Measurements from ENCODE around the gene TMED4. TPM values are rescaled to one million over a fixed set of nuclear protein-coding genes. Genes with fewer than 3 reads are reported as not detected.

TMED4 gene
- total and polyA plus RNA-seq, 2 of the 13 experiments (the other 11 are each of a cell fraction or from before 2014, with no cell fraction given) = 81.4 to 109 TPM

- 0 out of 2 replicates have a peak, but pooled peaks cover 6% of the 10 kb centered on the region for H3K4me1 ChIP-seq (ENCODE audit: insufficient read depth, low read length)
- peak overlapping the region; percentile 51 for H2AFZ ChIP-seq (ENCODE audit: low read length)
- TF ChIP-seq IRF9 (CRISPR knock-in tag; IDR thresholded peaks at IDR 0.05; ENCODE audit: borderline replicate concordance) = no peak
- no peak for TF ChIP-seq SKIL (CRISPR knock-in tag; IDR thresholded peaks at IDR 0.05; ENCODE audit: borderline replicate concordance)
- 0 out of 2 replicates have a peak, but pooled peaks have one; percentile 37 for TF ChIP-seq ZNF598 (CRISPR knock-in tag; IDR thresholded peaks at IDR 0.05; ENCODE audit: borderline replicate concordance)
- peak; percentile 44; the same call in 1 of the 2 replicates for TF ChIP-seq CEBPB (IDR thresholded peaks at IDR 0.05; ENCODE audit: borderline replicate concordance, low read depth, low read length)
- TF ChIP-seq ZNF7 (CRISPR knock-in tag; IDR thresholded peaks at IDR 0.05) = peak; percentile 44; the same call in 1 of the 2 replicates
- no peak overlapping the region for H3K9ac ChIP-seq (ENCODE audit: insufficient read depth, low read depth, low read length)
- no peaks in the 10 kb centered on the region for H4K20me1 ChIP-seq (ENCODE audit: insufficient read depth, low read length)
- no peaks in the 10 kb centered on the region for H3K9me3 ChIP-seq (ENCODE audit: low read length)
- BruUV-seq (replicated peaks) = no TSS peak
- no peaks in the 10 kb centered on the region for H3K27me3 ChIP-seq (ENCODE audit: control insufficient read depth in 1 of 2, insufficient read depth in 2 of 2, low read length in 2 of 2)
- no peaks in the 10 kb centered on the region for H3K79me2 ChIP-seq (ENCODE audit: insufficient read depth, low read length)
- intact Hi-C loops (cut with micrococcal nuclease; ENCODE audit: unreplicated experiment) = no loop called here
- ATAC-seq (peak; percentile 81), FAIRE-seq (no peak), DNase-seq (ENCODE audit: low spot score) (no peak)
- no peak overlapping the region for H3K27ac ChIP-seq (ENCODE audit: extremely low read length, insufficient read depth, low read length)
- peak overlapping the region; percentile 38; the same call in 1 of the 2 replicates for H3K4me2 ChIP-seq (ENCODE audit: low read depth, low read length)
- in situ Hi-C loops (cut with HindIII; ENCODE audit: extremely low pct_ligation_motif_present, low pct_unique_long_range_greater_than_20kb) = loop anchor here (25.0 kb wide), 1 partner anchor 166 kb away; no protein-coding TSS in a partner anchor
- CTCF ChIA-PET (ENCODE audit: low intra/inter-chr PET ratio, low total read pairs) = no interaction called here
- H3K4me3 ChIP-seq (replicated peaks in 1 of 3; ENCODE audit: insufficient read depth in 1 of 3, low read depth in 2 of 3, low read length in 3 of 3) = no peak overlapping the region
- POLR2A ChIA-PET = no interaction called here
- H3K36me3 ChIP-seq (replicated peaks in 1 of 2; ENCODE audit: control insufficient read depth in 1 of 2, insufficient read depth in 2 of 2, low read length in 2 of 2) = no peaks in the 10 kb centered on the region
- WGBS (ENCODE audit: low lambda C conversion rate) = 36% methylated on average over 5 of the region's 5 CpGs
These were observed 14.1 kb upstream of the TMED4 start for GRCh38 chr7:44595934-44596635.
